OCI-LY7 (cell line): ENCODE measurements around the gene B3GALT4. TPM values are rescaled to one million over a fixed set of nuclear protein-coding genes. Genes with fewer than 3 reads are reported as not detected.
A peak's percentile ranks its signal among the peaks of the same experiment; 100 is the strongest.

Experiments
- BruUV-seq: library from RNA; stranded (reverse); fragments of 400-500 nt; replicated peaks from 2 replicates; lab custom pipeline; 2021; lab: Mats Ljungman, UMichigan
- CTCF ChIA-PET: fragments of 300-600 bp; sonication (Branson Sonifier 250); formaldehyde crosslinking; loops from one replicate; lab custom pipeline; 2022; ENCODE audit warnings: antibody characterized with exemption; ENCODE audit not compliant: unreplicated experiment; lab: Charles Lee
- POLR2A ChIA-PET: fragments of 300-600 bp; sonication (Branson Sonifier 250); formaldehyde crosslinking; loops from one replicate; lab custom pipeline; 2022; ENCODE audit warnings: antibody characterized with exemption; lab: Charles Lee
- DNase-seq: peaks from one replicate; pipeline ENCODE4 v3.0.0-alpha.2; 2015; ENCODE audit warnings: low spot score
- H2AFZ ChIP-seq: fragments of 200-600 bp; sonication (generic), shearing (Covaris generic); 2 replicates; pipeline ENCODE4 v1.6.1; 2014; ENCODE audit warnings: mild to moderate bottlenecking, antibody characterized with exemption, low read length, moderate library complexity
- H3K27ac ChIP-seq: fragments of 200-600 bp; sonication (generic); 2 replicates; pipeline ENCODE4 v1.5.1; 2014; ENCODE audit warnings: mixed run types, low read depth, mild to moderate bottlenecking, moderate library complexity, low read length, inconsistent platforms; ENCODE audit not compliant: poor library complexity, severe bottlenecking
- H3K36me3 ChIP-seq: fragments of 200-600 bp; sonication (generic); 2 replicates; pipeline ENCODE4 v1.6.1; 2014; ENCODE audit warnings: mild to moderate bottlenecking, antibody characterized with exemption, low read length, moderate library complexity, mixed read lengths; ENCODE audit not compliant: insufficient read depth
- H3K4me1 ChIP-seq: fragments of 200-600 bp; sonication (generic); 2 replicates; pipeline ENCODE4 v1.5.1; 2014; ENCODE audit warnings: mild to moderate bottlenecking, low read length; ENCODE audit not compliant: insufficient read depth, poor library complexity, severe bottlenecking
- H3K4me2 ChIP-seq: fragments of 200-600 bp; sonication (generic); 2 replicates; pipeline ENCODE4 v1.6.1; 2014; ENCODE audit warnings: mild to moderate bottlenecking, low read length
- H3K4me3 ChIP-seq: fragments of 200-600 bp; sonication (generic); 2 replicates; pipeline ENCODE4 v1.5.1; 2014; ENCODE audit warnings: mild to moderate bottlenecking, low read depth, low read length; ENCODE audit not compliant: poor library complexity, severe bottlenecking
- H3K79me2 ChIP-seq: fragments of 200-600 bp; sonication (generic); 2 replicates; pipeline ENCODE4 v1.6.1; 2016; ENCODE audit warnings: low read depth, mild to moderate bottlenecking, low read length, moderate library complexity, mixed read lengths; ENCODE audit not compliant: insufficient read depth
- H3K9me2 ChIP-seq: fragments of 200-600 bp; sonication (generic); 2 replicates; pipeline ENCODE4 v1.6.1; 2016; ENCODE audit warnings: mild to moderate bottlenecking, low read length, mixed read lengths; ENCODE audit not compliant: insufficient read depth
- H3K9me3 ChIP-seq: fragments of 200-600 bp; sonication (generic); 2 replicates; pipeline ENCODE4 v1.6.1; 2014; ENCODE audit warnings: mild to moderate bottlenecking, mixed run types, low read length, mixed read lengths
- H4K20me1 ChIP-seq: fragments of 200-600 bp; sonication (generic); 2 replicates; pipeline ENCODE4 v1.6.1; 2014; ENCODE audit warnings: mild to moderate bottlenecking, antibody characterized with exemption, low read length, moderate library complexity, mixed read lengths; ENCODE audit not compliant: insufficient read depth
- EZH2phosphoT487 ChIP-seq: fragments of 200-600 bp; sonication (generic); IDR thresholded peaks from 2 replicates; pipeline ENCODE4 v1.6.1; 2018; ENCODE audit warnings: low read depth, borderline replicate concordance, mild to moderate bottlenecking, mixed run types, antibody characterized with exemption, low read length, moderate library complexity, mixed read lengths
- intact Hi-C: fragments of 100-400 bp; cut with micrococcal nuclease; formaldehyde crosslinking; loops from one replicate; pipeline ENCODE4 v1.10.0; 2022; ENCODE audit not compliant: unreplicated experiment
- total RNA-seq, 2 experiments: library from RNA; depleted of rRNA in 1 of 2; stranded (reverse); fragments of >200 nt in 1 of 2; shearing (Covaris generic) in 1 of 2; gene quantifications; 2 replicates each; pipeline ENCODE4 v1.2.3, GENCODE V29; 2014 to 2022
- TF ChIP-seq, protein P1 (sequence below): fragments of 200-600 bp; sonication (generic); conservative IDR thresholded peaks from 2 replicates; pipeline ENCODE4 v1.5.1; 2014; ENCODE audit warnings: mild to moderate bottlenecking, antibody characterized with exemption, low read length, moderate library complexity, mixed read lengths

B3GALT4 gene
- total RNA-seq, 2 experiments from 2014 or later, result 14.1 to 14.2 TPM

DNA sequence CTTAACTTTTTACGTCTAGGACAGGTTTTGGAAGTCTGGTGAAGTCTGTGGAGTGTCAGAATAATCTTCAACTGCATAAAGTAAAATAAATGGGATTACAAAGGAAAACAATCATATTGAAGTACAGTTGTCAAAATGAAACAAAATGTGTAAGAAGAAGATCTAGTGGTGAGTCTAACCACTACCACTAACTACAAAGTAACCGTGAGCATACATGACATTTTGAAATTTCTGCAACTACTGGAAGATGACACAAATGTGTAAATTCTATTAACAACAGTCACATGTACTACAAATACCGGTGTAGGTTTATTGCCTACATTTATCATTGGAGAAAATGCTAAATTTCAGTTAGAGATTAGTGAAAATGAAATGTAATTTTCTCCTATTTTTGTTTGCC is 35.0 kb upstream of the B3GALT4 start:
- Histone ChIP-seq H3K4me2 (no peak overlapping the region), H3K36me3 (no peaks in the 10 kb centered on the region), H3K9me2 (no peaks in the 10 kb centered on the region), H4K20me1 (no peaks in the 10 kb centered on the region), H3K4me1 (no peaks in the 10 kb centered on the region), H3K79me2 (no peaks in the 10 kb centered on the region), H3K27ac (no peak overlapping the region), H2AFZ (no peak overlapping the region), H3K9me3 (no peaks in the 10 kb centered on the region), H3K4me3 (no peak overlapping the region)
- ChIA-PET CTCF (no interaction called here), POLR2A (no interaction called here)
- intact Hi-C loops, result no loop called here
- no peak for TF ChIP-seq EZH2phosphoT487
- TF ChIP-seq, protein P1, sequence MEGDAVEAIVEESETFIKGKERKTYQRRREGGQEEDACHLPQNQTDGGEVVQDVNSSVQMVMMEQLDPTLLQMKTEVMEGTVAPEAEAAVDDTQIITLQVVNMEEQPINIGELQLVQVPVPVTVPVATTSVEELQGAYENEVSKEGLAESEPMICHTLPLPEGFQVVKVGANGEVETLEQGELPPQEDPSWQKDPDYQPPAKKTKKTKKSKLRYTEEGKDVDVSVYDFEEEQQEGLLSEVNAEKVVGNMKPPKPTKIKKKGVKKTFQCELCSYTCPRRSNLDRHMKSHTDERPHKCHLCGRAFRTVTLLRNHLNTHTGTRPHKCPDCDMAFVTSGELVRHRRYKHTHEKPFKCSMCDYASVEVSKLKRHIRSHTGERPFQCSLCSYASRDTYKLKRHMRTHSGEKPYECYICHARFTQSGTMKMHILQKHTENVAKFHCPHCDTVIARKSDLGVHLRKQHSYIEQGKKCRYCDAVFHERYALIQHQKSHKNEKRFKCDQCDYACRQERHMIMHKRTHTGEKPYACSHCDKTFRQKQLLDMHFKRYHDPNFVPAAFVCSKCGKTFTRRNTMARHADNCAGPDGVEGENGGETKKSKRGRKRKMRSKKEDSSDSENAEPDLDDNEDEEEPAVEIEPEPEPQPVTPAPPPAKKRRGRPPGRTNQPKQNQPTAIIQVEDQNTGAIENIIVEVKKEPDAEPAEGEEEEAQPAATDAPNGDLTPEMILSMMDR, result no peak
- DNase-seq, result no peak
- no TSS peak for BruUV-seq

DNA sequence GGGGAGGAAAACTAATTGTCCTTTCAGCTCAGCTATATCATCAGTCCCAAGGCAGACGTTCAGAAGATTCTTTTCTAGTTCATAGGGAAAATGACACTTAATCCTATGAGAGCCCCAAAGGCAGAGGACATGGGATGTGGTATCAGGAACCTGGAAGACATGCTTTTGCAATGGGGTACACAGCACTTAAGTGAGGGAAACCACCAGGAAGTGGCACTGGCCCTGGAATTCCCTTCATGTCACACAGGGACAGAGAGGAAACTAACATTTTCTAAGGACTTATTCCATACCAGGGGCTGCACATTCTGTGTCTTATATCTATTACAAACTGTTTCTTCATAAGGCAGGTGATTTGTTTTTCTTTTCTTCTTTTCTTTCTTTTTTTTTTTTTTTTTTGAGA is 33.4 kb upstream of the B3GALT4 start:
- ChIA-PET CTCF (no interaction called here), POLR2A (interaction anchor here (0.6 to 0.7 kb wide), 3 partner anchors 25 to 1618 kb away, joined by 3 to 5 read pairs (median 3); no protein-coding TSS in a partner anchor)
- H3K4me3 ChIP-seq, result no peak overlapping the region
- H3K36me3 ChIP-seq, result no peaks in the 10 kb centered on the region
- H3K9me3 ChIP-seq, result no peaks in the 10 kb centered on the region
- DNase-seq, result no peak
- H3K79me2 ChIP-seq, result no peaks in the 10 kb centered on the region
- no peak overlapping the region for H3K4me2 ChIP-seq
- H3K9me2 ChIP-seq, result no peaks in the 10 kb centered on the region
- H4K20me1 ChIP-seq, result no peaks in the 10 kb centered on the region
- no peak for TF ChIP-seq EZH2phosphoT487
- TF ChIP-seq, protein P1, result no peak
- intact Hi-C loops, result no loop called here
- peaks cover 6% of the 10 kb centered on the region for H3K4me1 ChIP-seq
- no peak overlapping the region for H3K27ac ChIP-seq
- BruUV-seq, result no TSS peak
- no peak overlapping the region for H2AFZ ChIP-seq

- H3K79me2 ChIP-seq, result no peaks in the 10 kb centered on the region
- CTCF ChIA-PET, result interaction anchor here (0.5 to 1.3 kb wide), 7 partner anchors 13 to 219 kb away, joined by 3 to 7 read pairs (median 3); partner anchors contain the start of gene RING1
- intact Hi-C loops, result loop anchor here (1.0 to 5.0 kb wide), 4 partner anchors 43 to 236 kb away; no protein-coding TSS in a partner anchor
- no peak for TF ChIP-seq EZH2phosphoT487
- TF ChIP-seq, protein P1, result peak; percentile 88
- H3K4me2 ChIP-seq, result peak overlapping the region; percentile 96
- no peaks in the 10 kb centered on the region for H3K9me2 ChIP-seq
- H3K27ac ChIP-seq, result peak overlapping the region; percentile 68
- BruUV-seq, result no TSS peak
- H2AFZ ChIP-seq, result peak overlapping the region; percentile 91
- no peaks in the 10 kb centered on the region for H3K9me3 ChIP-seq
- POLR2A ChIA-PET, result interaction anchor here (0.5 to 3.8 kb wide), 10 partner anchors 10 to 177 kb away, joined by 3 to 19 read pairs (median 4); partner anchors contain the start of genes HLA-DPA1, HLA-DPB1, RING1 and RPS18
- peak; percentile 92 for DNase-seq
- H3K4me3 ChIP-seq, result peak overlapping the region; percentile 73
- H3K4me1 ChIP-seq, result peaks cover 23% of the 10 kb centered on the region
- H3K36me3 ChIP-seq, result peaks cover 18% of the 10 kb centered on the region
- no peaks in the 10 kb centered on the region for H4K20me1 ChIP-seq
Measured at GRCh38 chr6:33247977-33248642, 28.8 kb upstream of the B3GALT4 start.
